Sigmoid colon (tissue), 7 donors: ENCODE results near the gene MAPRE2. TPM values are rescaled to one million over a fixed set of nuclear protein-coding genes. Genes with fewer than 3 reads are reported as not detected.
"Not testable (repeated sequence)": the region's sequence is repeated elsewhere in the genome, so short reads cannot be mapped to it uniquely, and the experiment has no call there.

ENCODE experiments used
- DNase-seq: peaks from one replicate; pipeline ENCODE4 v3.0.0-alpha.2; 2019
- H3K27ac ChIP-seq, 4 donors: fragments of 200-600 bp; sonication (generic); one replicate each; pipeline ENCODE4 v1.5.1; 2016 to 2019; ENCODE audit warnings: mild to moderate bottlenecking in 1 of 4
- H3K27me3 ChIP-seq, 3 donors: fragments of 200-600 bp; sonication (generic); one replicate each; pipeline ENCODE4 v1.5.1; 2019; ENCODE audit warnings: mild to moderate bottlenecking in 1 of 3
- H3K36me3 ChIP-seq, 4 donors: fragments of 200-600 bp; sonication (generic); one replicate each; pipeline ENCODE4 v1.5.1; 2016 to 2019
- H3K4me1 ChIP-seq, 4 donors: fragments of 200-600 bp; sonication (generic); one replicate each; pipeline ENCODE4 v1.5.1; 2017 to 2019
- H3K4me3 ChIP-seq, 4 donors: fragments of 200-600 bp; sonication (generic); one replicate each; pipeline ENCODE4 v1.5.1; 2017 to 2019; ENCODE audit warnings: mild to moderate bottlenecking in 2 of 4, moderate library complexity in 1 of 4
- H3K9me3 ChIP-seq, 4 donors: fragments of 200-600 bp in 3 of 4; sonication (generic) in 3 of 4; one replicate each; pipeline versions ENCODE4 v1.5.1 to v1.6.1; 2013 to 2019
- CTCF ChIP-seq, 4 experiments: fragments of 450-650 bp in 3 of 4; fragments of 200-600 bp in 1 of 4; IDR thresholded peaks; one replicate each; pipeline ENCODE4 v1.5.1; 2016 to 2019; ENCODE audit warnings: antibody characterized with exemption in 4 of 4, mild to moderate bottlenecking in 3 of 4, moderate library complexity in 2 of 4
- EP300 ChIP-seq, 4 donors: sonication (generic); formaldehyde crosslinking; IDR thresholded peaks; one replicate each; pipeline ENCODE4 v1.6.1; 2017; ENCODE audit warnings: antibody characterized with exemption in 4 of 4
- POLR2A ChIP-seq, 2 donors: fragments of 450-650 bp; IDR thresholded peaks; one replicate each; pipeline ENCODE4 v1.6.1; 2016; ENCODE audit warnings: antibody characterized with exemption in 2 of 2, mild to moderate bottlenecking in 2 of 2, moderate library complexity in 2 of 2
- POLR2AphosphoS5 ChIP-seq, 4 donors: sonication (generic); formaldehyde crosslinking; IDR thresholded peaks; one replicate each; pipeline ENCODE4 v1.6.1; 2017; ENCODE audit warnings: antibody characterized with exemption in 4 of 4
- WGBS, 2 donors: extraction: QIAGEN DNeasy Blood & Tissue Kit; methylation state at CpG; one replicate each; pipeline ENCODE4 v1.1.7; 2013; 5-methylcytosine and 5-hydroxymethylcytosine counted together
- intact Hi-C: fragments of 100-400 bp; cut with DNase I; formaldehyde crosslinking; loops from one replicate; pipeline ENCODE4 v1.15.1; 2023
- polyA plus RNA-seq, 3 donors: library from polyadenylated mRNA; stranded (reverse); fragments of 200-250 nt; gene quantifications; one replicate each; pipeline ENCODE4 v1.2.3, GENCODE V29; 2013
- total RNA-seq, 4 donors: library from RNA; depleted of rRNA; stranded (reverse); fragments of >200 nt; gene quantifications; one replicate each; pipeline ENCODE4 v1.1.0, GENCODE V29; 2016
- donor health status: healthy with polysubstance abuse.
- donor health status: Bipolar disorder and iron deficiency.
- donor health status: healthy.

The MAPRE2 gene
- total and polyA plus RNA-seq, 7 donors = 14.0 to 31.6 (median 21.0) TPM

- intact Hi-C loops = no loop called here
- H3K4me3 ChIP-seq = no peak overlapping the region
- no peaks in the 10 kb centered on the region for H3K4me1 ChIP-seq
- TF ChIP-seq CTCF (IDR thresholded peaks at IDR 0.05) (no peak), POLR2A (IDR thresholded peaks at IDR 0.05) (no peak), POLR2AphosphoS5 (IDR thresholded peaks at IDR 0.05) (no peak), EP300 (IDR thresholded peaks at IDR 0.05) (no peak)
- H3K9me3 ChIP-seq = no peaks in the 10 kb centered on the region
- no peaks in the 10 kb centered on the region for H3K27me3 ChIP-seq
- H3K36me3 ChIP-seq = no peaks in the 10 kb centered on the region
- no peak for DNase-seq
- H3K27ac ChIP-seq = no peak overlapping the region
Observed at GRCh38 chr18:35167857-35168256, 126.6 kb downstream of the MAPRE2 start.

GRCh38 chr18:35170323-35170722, 129.1 kb downstream of the MAPRE2 start:
- H3K4me1 ChIP-seq, H3K9me3 ChIP-seq, H3K36me3 ChIP-seq, H3K27me3 ChIP-seq, DNase-seq, intact Hi-C loops, H3K27ac ChIP-seq, H3K4me3 ChIP-seq: not testable (repeated sequence)
- 92 to 95% methylated on average over 1 of the region's 1 CpG for WGBS, 2 donors

DNA sequence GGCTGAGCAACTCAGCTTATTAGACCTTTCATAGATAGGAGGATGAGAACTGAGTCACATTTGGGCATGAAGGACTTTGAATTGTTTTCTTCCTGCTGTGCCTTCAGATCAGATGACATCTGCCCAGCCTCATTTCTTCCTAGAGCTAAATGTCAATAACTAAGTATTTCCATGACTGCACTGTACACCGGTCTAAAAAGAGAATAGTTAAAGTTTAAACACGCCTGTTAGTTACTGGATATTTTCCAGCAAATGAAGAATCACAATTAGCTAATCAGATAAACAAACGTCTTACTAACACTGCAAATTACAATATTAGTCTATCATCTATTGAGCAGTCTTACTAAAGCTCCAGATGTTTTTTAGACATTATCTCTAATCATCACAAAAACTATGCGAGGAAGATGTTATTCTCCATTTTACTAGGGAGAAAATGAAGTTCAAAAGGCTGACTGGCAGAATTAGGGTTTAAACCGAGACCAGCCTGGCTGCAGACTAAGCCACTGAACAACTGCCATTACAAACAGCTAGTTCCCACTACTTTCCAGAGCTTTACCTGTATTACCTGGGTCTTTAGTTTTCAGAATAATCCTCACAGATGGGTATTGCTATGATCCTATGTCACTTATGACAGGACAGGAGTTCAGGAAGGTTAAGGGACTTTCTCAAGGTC, 130.2 kb downstream of the MAPRE2 start:
- no peak for TF ChIP-seq POLR2A (IDR thresholded peaks at IDR 0.05)
- TF ChIP-seq POLR2AphosphoS5 (IDR thresholded peaks at IDR 0.05) = no peak
- TF ChIP-seq EP300 (IDR thresholded peaks at IDR 0.05) = no peak
- TF ChIP-seq CTCF (IDR thresholded peaks at IDR 0.05) = no peak
- intact Hi-C loops = no loop called here
- WGBS, 2 donors = 31 to 47% methylated on average over 5 of the region's 5 CpGs
- Histone ChIP-seq H3K27ac (peak overlapping the region in 1 of 4 donors; percentile 11), H3K4me3 (no peak overlapping the region), H3K36me3 (no peaks in the 10 kb centered on the region), H3K27me3 (no peaks in the 10 kb centered on the region), H3K4me1 (no peaks in the 10 kb centered on the region), H3K9me3 (no peaks in the 10 kb centered on the region)
- DNase-seq = no peak

DNA sequence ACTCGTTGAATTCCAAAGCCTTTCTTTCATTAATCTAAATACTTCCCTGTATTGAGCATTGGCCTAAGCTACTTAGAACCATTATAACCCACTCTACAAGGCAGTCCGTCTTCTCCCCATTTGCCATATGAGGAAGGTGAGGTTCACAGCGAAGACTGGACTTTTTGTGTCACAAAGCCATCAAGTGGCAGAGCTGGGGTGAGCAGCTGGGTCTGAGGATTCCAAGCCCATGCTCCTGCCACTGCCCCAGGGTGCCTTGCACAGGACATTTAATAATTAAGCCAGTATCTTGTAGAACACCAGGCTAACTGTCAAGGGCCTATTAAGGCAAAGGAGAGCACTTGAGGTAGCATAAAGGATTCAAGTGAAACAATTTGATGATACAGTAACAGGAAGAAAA, 130.8 kb downstream of the MAPRE2 start:
- Histone ChIP-seq H3K36me3 (no peaks in the 10 kb centered on the region), H3K4me1 (no peaks in the 10 kb centered on the region), H3K27ac (peak overlapping the region in 1 of 4 donors; percentile 11), H3K4me3 (no peak overlapping the region), H3K9me3 (peaks cover 0 to 2% (median 0%) of the 10 kb centered on the region in 4 donors), H3K27me3 (no peaks in the 10 kb centered on the region)
- 94 to 97% methylated on average over 3 of the region's 3 CpGs for WGBS, 2 donors
- DNase-seq = no peak
- intact Hi-C loops = no loop called here
- TF ChIP-seq CTCF (IDR thresholded peaks at IDR 0.05) (no peak), POLR2A (IDR thresholded peaks at IDR 0.05) (no peak), POLR2AphosphoS5 (IDR thresholded peaks at IDR 0.05) (no peak), EP300 (IDR thresholded peaks at IDR 0.05) (no peak)

DNA sequence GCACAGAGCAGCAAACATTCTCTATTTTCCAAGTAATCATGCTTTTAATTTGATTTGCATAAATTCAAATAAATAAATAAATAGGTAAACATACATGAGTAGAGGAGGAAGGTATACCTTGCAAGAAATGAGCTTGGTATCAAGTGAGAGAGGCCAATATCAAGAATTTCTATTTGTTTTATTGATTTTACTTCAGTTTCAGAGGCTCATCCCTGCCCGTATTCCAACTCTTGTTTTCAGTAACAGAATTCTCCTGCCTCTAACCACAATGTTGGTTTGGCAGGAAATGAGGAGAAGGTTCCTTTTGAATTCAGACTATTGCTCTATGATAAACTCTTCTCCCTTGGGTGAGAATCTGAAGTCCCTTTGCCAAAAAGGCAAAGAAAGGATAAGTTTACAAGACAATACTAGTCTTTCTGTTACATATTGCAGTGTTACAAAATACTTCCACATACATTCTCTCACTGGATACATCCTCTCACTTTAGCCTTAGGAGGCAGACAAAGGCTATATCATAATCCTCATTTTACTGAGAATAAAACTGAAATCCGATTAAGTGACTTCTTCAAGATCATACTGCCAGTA, 131.3 kb downstream of the MAPRE2 start:
- intact Hi-C loops = no loop called here
- DNase-seq = no peak
- H3K36me3 ChIP-seq = no peaks in the 10 kb centered on the region
- H3K27ac ChIP-seq = no peak overlapping the region
- TF ChIP-seq POLR2AphosphoS5 (IDR thresholded peaks at IDR 0.05) = no peak
- no peak for TF ChIP-seq POLR2A (IDR thresholded peaks at IDR 0.05)
- TF ChIP-seq CTCF (IDR thresholded peaks at IDR 0.05) = no peak
- peaks cover 0 to 4% (median 0%) of the 10 kb centered on the region in 4 donors for H3K9me3 ChIP-seq
- H3K4me3 ChIP-seq = no peak overlapping the region
- 78 to 83% methylated on average over 2 of the region's 2 CpGs for WGBS, 2 donors
- no peaks in the 10 kb centered on the region for H3K27me3 ChIP-seq
- no peaks in the 10 kb centered on the region for H3K4me1 ChIP-seq
